Body of pancreas (tissue), 4 donors: ENCODE data around the gene CLDN7.

ENCODE experiments used
- CTCF ChIP-seq, 7 experiments: fragments of 450-650 bp in 4 of 7; fragments of 200-600 bp in 3 of 7; sonication (generic) in 3 of 7; IDR thresholded peaks; one replicate each; pipeline ENCODE4 v1.5.1; 2016 to 2019; ENCODE audit warnings: antibody characterized with exemption in 7 of 7
- POLR2A ChIP-seq, 3 donors: fragments of 450-650 bp; IDR thresholded peaks; one replicate each; pipeline ENCODE4 v1.6.1; 2016; ENCODE audit warnings: antibody characterized with exemption in 3 of 3, mild to moderate bottlenecking in 2 of 3

GRCh38 chr17:7219229-7219811, 43.0 kb downstream of the CLDN7 start:
- TF ChIP-seq CTCF (IDR thresholded peaks at IDR 0.05): no peak
- TF ChIP-seq POLR2A (IDR thresholded peaks at IDR 0.05): no peak
